Glutamatergic neuron (in vitro differentiated cells): ENCODE results near the gene FAP. TPM values are rescaled to one million over a fixed set of nuclear protein-coding genes. Genes with fewer than 3 reads are reported as not detected.

Source experiments
- DNase-seq: peaks from one replicate; pipeline ENCODE4 v3.0.0; 2022
- H3K27ac Mint-ChIP-seq: one replicate; pipeline ENCODE4 v1.8.0; 2020; ENCODE audit warnings: mild to moderate bottlenecking, mixed read lengths, inconsistent platforms; ENCODE audit not compliant: unreplicated experiment
- H3K27me3 Mint-ChIP-seq: one replicate; pipeline ENCODE4 v1.8.0; 2020; ENCODE audit warnings: mild to moderate bottlenecking, moderate library complexity, mixed read lengths, inconsistent platforms; ENCODE audit not compliant: unreplicated experiment
- H3K36me3 Mint-ChIP-seq: one replicate; pipeline ENCODE4 v1.8.0; 2020; ENCODE audit warnings: mild to moderate bottlenecking, mixed read lengths, inconsistent platforms; ENCODE audit not compliant: unreplicated experiment
- H3K4me1 Mint-ChIP-seq: one replicate; pipeline ENCODE4 v1.8.0; 2020; ENCODE audit warnings: mild to moderate bottlenecking, low read depth, mixed read lengths, inconsistent platforms; ENCODE audit not compliant: unreplicated experiment
- H3K4me3 Mint-ChIP-seq: one replicate; pipeline ENCODE4 v1.8.0; 2020; ENCODE audit warnings: mild to moderate bottlenecking, mixed read lengths, inconsistent platforms; ENCODE audit not compliant: unreplicated experiment
- H3K9me3 Mint-ChIP-seq: one replicate; pipeline ENCODE4 v1.8.0; 2020; ENCODE audit warnings: mild to moderate bottlenecking, moderate library complexity, mixed read lengths, inconsistent platforms; ENCODE audit not compliant: unreplicated experiment
- CTCF ChIP-seq: fragments of 200-600 bp; sonication (generic); IDR thresholded peaks from one replicate; pipeline ENCODE4 v1.5.0; 2021; ENCODE audit not compliant: partially characterized antibody, unreplicated experiment
- total RNA-seq: library from RNA; stranded (reverse); fragmentation: NEBNext Ultra II Directional; extraction: Animal tissue kit (Norgen Biotek cat#: 25700); gene quantifications from one replicate; pipeline ENCODE4 v1.2.1, GENCODE V29; 2021; ENCODE audit not compliant: unreplicated experiment

FAP gene
- total RNA-seq, 1 donor from 2014 or later, result not detected

DNA sequence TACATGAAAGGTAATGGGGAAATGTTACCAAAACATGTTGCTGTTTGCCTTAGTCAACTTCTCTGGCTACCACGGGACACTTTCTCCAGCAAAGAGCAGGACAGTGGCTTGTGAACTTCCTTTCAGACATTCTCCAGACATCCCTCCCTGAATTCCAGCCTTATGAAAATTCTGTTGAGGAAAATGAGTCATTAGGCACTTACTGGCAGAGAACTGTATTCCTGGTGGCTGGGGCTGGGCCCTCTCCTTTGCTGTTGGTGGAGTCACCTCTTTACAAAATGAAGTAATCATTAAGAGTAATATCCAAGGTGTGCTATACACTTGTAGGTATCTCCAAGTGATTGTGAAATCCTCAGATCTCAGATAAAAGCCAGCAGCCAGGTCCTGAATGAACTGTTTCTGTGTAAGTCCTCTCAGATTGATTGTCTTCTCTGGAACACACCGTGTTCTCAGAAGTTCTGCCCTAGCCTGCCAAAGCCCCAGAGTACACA, 1.3 kb upstream of the FAP start:
- TF ChIP-seq CTCF, result no peak
- Mint-ChIP-seq H3K9me3 (no peaks in the 10 kb centered on the region), H3K27me3 (no peaks in the 10 kb centered on the region), H3K27ac (no peak overlapping the region), H3K36me3 (no peaks in the 10 kb centered on the region), H3K4me3 (no peak overlapping the region), H3K4me1 (no peaks in the 10 kb centered on the region)
- DNase-seq, result no peak

DNA sequence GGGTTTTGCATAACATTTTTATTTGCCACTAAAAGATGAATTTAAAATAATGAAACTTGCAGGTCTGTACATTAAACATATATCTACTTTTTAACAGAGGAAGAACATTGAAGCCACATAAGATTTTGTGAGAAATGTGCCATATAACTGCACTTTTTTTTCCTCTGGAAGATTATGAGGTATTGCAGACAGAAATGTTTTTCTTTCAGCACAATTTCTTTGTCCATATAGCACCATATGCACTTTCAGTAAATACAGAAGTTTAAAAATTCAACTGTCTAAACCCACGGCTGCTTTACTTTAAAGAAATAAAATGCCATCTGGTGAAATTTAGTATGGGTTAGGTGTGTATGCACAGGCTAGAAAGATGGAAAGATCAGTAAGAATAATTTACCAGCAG, 470 bp upstream of the FAP start:
- H3K4me1 Mint-ChIP-seq, result no peaks in the 10 kb centered on the region

DNA sequence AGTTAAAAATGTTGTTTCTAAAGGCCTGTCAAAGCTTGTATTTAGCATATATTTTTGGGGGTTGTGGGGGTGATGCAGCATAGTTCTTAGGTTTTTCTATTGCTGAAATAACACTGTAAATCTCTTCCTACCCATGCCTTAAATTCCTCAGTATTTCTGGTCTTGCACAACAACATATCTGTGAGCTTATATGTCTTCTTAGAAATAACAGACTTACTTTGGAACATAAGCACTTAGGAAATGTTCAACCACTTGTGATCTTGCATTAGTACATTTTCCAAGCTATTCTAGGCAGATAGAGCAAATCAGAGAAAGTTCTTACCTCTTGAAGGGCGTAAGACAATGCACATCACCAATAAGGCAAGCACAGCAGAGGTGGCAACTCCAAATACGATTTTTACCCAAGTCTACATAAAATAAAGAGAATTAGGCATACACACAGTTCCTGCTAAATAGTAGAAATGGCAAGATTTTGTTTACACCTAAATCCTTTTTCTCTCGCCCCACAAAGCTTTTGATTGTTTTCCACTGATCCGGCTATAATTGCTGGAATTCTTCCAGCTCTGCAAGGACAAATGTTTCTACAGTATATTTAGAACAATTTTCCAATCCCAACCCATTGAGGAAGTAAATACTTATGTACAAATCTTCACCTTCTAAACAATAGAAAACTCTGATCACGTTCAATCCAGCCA, 512 bp downstream of the FAP start:
- H3K9me3 Mint-ChIP-seq, result no peaks in the 10 kb centered on the region
- H3K4me1 Mint-ChIP-seq, result no peaks in the 10 kb centered on the region
- H3K36me3 Mint-ChIP-seq, result no peaks in the 10 kb centered on the region
- TF ChIP-seq CTCF, result no peak
- no peaks in the 10 kb centered on the region for H3K27me3 Mint-ChIP-seq
- H3K27ac Mint-ChIP-seq, result no peak overlapping the region
- no peak for DNase-seq
- no peak overlapping the region for H3K4me3 Mint-ChIP-seq

More for the DNA sequence above, 470 bp upstream of the FAP start:
- no peak overlapping the region for H3K4me3 Mint-ChIP-seq
- H3K27ac Mint-ChIP-seq, result no peak overlapping the region
- H3K36me3 Mint-ChIP-seq, result no peaks in the 10 kb centered on the region
- DNase-seq, result no peak
- no peaks in the 10 kb centered on the region for H3K9me3 Mint-ChIP-seq
- TF ChIP-seq CTCF, result no peak
- no peaks in the 10 kb centered on the region for H3K27me3 Mint-ChIP-seq

DNA sequence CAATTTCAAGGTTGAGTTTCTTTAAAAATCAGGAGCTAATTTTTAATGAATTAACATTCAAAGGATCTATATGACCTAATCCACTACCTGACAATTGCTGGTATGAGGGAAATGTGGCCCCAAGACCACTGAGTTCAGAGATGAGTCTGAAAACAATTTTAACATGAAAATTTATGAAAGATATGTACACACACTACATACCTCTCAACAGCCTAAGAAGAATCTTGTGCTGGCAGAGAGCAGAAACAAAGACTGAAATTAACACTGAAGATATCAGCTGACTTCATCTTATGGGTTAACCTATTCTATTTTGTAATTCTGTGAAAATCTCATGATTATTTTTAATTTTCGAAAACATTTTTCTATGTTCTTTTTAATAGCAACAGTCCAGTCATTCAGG, 1.7 kb downstream of the FAP start:
- H3K9me3 Mint-ChIP-seq, result no peaks in the 10 kb centered on the region
- no peak overlapping the region for H3K27ac Mint-ChIP-seq
- no peaks in the 10 kb centered on the region for H3K4me1 Mint-ChIP-seq
- H3K27me3 Mint-ChIP-seq, result no peaks in the 10 kb centered on the region
- no peak overlapping the region for H3K4me3 Mint-ChIP-seq
- TF ChIP-seq CTCF, result no peak
- no peak for DNase-seq
- H3K36me3 Mint-ChIP-seq, result no peaks in the 10 kb centered on the region

DNA sequence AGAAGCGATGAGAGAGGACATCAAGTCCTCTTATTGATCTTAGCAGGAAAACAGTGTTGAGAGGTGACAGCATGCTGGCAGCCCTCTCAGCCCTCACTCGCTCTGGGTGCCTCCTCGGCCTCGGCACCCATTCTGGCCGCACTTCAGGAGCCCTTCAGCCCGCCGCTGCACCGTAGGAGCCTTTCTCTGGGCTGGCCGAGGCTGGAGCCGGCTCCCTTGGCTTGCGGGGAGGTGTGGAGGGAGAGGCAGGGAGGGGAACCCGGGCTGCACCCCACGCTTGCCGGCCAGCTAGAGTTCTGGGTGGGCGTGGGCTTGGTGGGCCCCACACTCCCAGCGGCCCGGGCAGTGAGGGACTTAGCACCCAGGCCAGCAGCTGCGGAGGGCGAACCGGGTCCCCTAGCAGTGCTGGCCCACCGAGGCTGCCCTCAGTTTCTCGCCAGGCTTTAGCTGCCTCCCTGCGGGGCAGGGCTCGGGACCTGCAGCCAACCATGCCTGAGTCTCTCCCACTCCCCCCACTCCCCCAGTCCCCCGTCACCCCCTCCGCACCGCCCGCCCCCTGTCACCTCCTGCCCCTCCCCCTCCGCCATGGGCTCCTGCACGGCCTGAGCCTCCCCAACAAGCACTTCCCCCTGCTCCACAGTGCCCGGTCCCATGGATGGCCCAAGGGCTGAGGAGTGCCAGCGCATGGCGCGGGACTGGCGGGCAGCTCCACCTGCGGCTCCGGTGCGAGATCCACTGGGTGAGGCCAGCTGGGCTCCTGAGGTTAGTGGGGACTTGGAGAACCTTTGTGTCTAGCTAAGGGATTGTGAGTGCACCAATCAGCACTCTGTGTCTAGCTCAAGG, 8.4 kb downstream of the FAP start:
- no peak for TF ChIP-seq CTCF
- H3K4me3 Mint-ChIP-seq, result no peak overlapping the region
- H3K4me1 Mint-ChIP-seq, result no peaks in the 10 kb centered on the region
- no peaks in the 10 kb centered on the region for H3K27me3 Mint-ChIP-seq
- no peaks in the 10 kb centered on the region for H3K36me3 Mint-ChIP-seq
- DNase-seq, result no peak
- no peaks in the 10 kb centered on the region for H3K9me3 Mint-ChIP-seq
- H3K27ac Mint-ChIP-seq, result no peak overlapping the region
